HG03558 (cell line): Measurements from ENCODE around the gene PARVB.
"Not testable (repeated sequence)": the region's sequence is repeated elsewhere in the genome, so short reads cannot be mapped to it uniquely, and the experiment has no call there.

ENCODE experiments used
- ATAC-seq: cut with Tn5 transposase; IDR thresholded peaks from one replicate; pipeline ENCODE4 v1.9.1; 2021; ENCODE audit warnings: moderate number of reproducible peaks; ENCODE audit not compliant: unreplicated experiment; ENCODE audit errors: extremely low read depth

Gene PARVB

GRCh38 chr22:44098966-44099530 lies 74.9 kb downstream of the PARVB start:
- no peak for ATAC-seq

- no peak for ATAC-seq
These were observed 75.6 kb downstream of the PARVB start for GRCh38 chr22:44099696-44100095.

GRCh38 chr22:44100411-44100810 lies 76.3 kb downstream of the PARVB start:
- ATAC-seq = no peak

- ATAC-seq = no peak
These were observed 78.0 kb downstream of the PARVB start for GRCh38 chr22:44102121-44102520.

- ATAC-seq = no peak
These were observed 78.8 kb downstream of the PARVB start for GRCh38 chr22:44102856-44103255.

- ATAC-seq = no peak
These were observed 79.8 kb downstream of the PARVB start for GRCh38 chr22:44103735-44104480.

GRCh38 chr22:44107340-44107739 lies 83.2 kb downstream of the PARVB start:
- no peak for ATAC-seq

- no peak for ATAC-seq
These were observed 84.0 kb downstream of the PARVB start for GRCh38 chr22:44108076-44108475.

GRCh38 chr22:44108806-44109385 lies 84.8 kb downstream of the PARVB start:
- ATAC-seq = no peak

- ATAC-seq = no peak
These were observed 85.3 kb downstream of the PARVB start for GRCh38 chr22:44109416-44109815.

GRCh38 chr22:44110656-44111055 lies 86.6 kb downstream of the PARVB start:
- not testable (repeated sequence) for ATAC-seq

- no peak for ATAC-seq
These were observed 87.6 kb downstream of the PARVB start for GRCh38 chr22:44111562-44112155.

- no peak for ATAC-seq
These were observed 88.1 kb downstream of the PARVB start for GRCh38 chr22:44112191-44112590.

- no peak for ATAC-seq
These were observed 92.2 kb downstream of the PARVB start for GRCh38 chr22:44116331-44116730.

- ATAC-seq = no peak
These were observed 92.9 kb downstream of the PARVB start for GRCh38 chr22:44116755-44117684.

- no peak for ATAC-seq
These were observed 93.6 kb downstream of the PARVB start for GRCh38 chr22:44117746-44118145.

GRCh38 chr22:44118645-44119315 lies 94.7 kb downstream of the PARVB start:
- no peak for ATAC-seq

GRCh38 chr22:44119669-44120313 lies 95.7 kb downstream of the PARVB start:
- ATAC-seq = no peak

- ATAC-seq = no peak
These were observed 96.2 kb downstream of the PARVB start for GRCh38 chr22:44120314-44120704.
